GM04504 (cell line): ENCODE results near the gene UVSSA.

ENCODE experiments used
- DNase-seq: peaks from one replicate; pipeline ENCODE4 v3.0.0-alpha.2; 2012; ENCODE audit warnings: low read depth

UVSSA gene, protein sequence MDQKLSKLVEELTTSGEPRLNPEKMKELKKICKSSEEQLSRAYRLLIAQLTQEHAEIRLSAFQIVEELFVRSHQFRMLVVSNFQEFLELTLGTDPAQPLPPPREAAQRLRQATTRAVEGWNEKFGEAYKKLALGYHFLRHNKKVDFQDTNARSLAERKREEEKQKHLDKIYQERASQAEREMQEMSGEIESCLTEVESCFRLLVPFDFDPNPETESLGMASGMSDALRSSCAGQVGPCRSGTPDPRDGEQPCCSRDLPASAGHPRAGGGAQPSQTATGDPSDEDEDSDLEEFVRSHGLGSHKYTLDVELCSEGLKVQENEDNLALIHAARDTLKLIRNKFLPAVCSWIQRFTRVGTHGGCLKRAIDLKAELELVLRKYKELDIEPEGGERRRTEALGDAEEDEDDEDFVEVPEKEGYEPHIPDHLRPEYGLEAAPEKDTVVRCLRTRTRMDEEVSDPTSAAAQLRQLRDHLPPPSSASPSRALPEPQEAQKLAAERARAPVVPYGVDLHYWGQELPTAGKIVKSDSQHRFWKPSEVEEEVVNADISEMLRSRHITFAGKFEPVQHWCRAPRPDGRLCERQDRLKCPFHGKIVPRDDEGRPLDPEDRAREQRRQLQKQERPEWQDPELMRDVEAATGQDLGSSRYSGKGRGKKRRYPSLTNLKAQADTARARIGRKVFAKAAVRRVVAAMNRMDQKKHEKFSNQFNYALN

DNA sequence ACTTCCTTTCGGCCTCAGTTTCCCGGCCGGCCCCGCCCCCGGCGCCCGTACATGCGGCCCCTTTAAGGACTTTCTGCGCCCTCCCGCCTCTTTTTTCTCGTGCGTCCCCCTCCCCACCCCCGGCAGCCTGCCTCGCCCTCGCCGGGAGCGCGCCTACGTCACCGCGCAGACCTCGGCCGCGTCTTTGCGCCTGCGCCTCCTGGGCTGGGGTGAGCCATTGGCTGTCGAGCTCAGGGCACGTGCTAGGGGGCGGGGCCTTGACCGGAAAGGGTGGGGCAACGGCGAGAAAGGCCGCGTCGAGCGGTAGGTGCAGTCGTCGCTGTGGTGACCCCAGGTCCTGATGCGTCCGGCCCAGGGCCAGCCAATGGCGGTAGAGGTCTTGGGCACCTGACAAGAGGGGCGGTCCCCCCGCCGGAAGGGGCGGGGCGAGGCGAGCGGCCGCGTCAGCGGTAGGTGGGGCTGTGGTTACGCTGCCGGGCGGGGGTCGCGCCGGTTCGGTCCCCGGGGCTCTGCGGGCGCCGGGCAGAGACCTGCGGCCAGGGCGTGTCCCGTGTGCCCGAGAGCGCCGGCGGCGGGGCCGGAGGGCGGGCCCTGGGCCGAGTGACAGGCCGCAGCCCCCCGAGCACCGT lies at the start of gene UVSSA:
TSS of gene UVSSA (plus strand) at position 428 of the 629 bp plus-strand sequence. CDS start 884 bp downstream, outside the sequence.
- DNase-seq: peak; percentile 99

DNA sequence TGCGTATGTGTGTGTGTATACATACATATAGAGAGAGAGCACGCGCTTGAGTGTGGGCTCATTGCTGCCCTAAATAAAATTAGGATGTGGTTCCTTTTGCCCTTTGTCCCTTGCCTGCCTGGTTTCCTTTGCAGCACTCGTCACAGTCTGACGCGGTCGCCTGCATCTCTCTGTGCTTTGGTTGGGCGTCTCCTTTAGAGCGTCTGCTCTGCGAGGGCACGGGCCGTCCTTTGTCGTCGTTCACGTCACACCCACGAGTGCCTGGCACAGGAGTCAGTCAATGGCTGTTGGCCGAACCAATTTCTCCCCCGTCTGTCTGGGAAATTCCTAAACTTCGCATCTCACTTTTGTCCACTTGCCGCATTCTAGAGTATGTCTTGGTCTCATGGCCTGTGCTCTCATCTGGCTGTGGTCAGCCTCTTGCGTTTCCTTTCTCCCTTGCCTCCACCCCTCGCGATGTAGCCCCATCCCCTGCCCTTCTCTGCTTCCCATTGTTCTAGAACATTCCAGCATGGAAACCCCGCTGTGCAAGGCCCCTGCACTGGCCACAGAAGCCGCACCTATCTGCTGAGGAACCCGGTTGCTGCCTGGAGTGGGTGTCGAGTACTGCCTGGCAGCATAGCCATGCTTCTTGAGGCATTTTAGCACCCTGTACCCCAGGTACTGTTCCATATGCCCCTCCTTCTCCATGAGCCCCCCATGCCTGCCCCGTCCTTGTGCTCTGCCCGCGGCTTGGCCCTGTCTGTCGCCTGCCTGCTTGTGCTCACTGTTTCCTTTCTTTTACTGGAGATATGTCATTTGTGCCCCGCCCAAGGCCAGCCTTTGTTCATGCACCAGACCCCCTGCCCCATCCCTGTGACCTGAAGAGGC lies 49.3 kb upstream of the UVSSA start:
- no peak for DNase-seq

DNA sequence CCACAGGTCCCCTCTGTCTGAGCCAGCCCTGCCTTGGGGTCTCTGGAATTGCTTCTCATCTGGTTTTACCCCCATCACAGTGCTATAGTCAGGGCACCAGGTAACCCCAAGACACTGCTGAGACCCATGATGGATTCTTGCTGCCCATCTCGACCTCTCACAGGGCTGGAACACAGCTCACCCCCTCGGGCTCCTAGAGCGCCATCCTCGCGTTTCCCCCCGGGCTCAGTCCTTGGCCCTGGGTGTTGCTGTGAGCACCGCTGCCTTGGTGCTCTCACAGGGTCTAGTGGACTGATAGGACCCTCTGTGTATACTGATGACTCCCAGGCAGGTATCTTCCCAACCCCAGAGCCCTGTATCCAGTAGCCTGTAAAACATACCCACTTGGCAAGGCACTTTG lies 48.5 kb upstream of the UVSSA start:
- DNase-seq: no peak

DNA sequence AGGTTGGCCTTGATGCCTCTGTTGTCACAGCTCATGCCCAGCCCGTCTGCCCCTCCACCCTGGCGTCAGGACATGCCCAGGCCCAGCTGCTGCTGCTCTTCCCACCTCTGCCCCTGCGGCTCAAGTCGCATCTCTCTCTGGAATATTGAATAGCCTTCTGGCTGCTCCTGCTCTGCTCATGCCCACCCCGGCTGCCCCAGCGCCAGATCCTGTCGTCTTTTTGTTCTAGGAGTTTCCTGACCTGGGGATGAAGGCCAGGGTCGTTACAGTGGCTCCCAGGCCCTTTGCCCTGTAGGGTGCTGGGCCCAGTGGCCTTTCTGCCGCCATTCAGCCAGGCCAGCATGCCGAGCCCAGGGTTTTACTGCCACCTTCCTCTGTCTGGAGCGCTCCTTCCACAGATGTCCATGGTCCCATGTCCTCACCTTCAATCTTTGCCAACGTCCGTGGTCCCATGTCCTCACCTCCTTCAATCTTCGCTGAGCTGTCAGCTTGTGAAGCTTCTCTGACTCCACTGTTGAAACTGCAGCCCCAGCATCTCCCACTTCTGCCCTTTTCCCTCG lies 47.6 kb upstream of the UVSSA start:
- DNase-seq: no peak

DNA sequence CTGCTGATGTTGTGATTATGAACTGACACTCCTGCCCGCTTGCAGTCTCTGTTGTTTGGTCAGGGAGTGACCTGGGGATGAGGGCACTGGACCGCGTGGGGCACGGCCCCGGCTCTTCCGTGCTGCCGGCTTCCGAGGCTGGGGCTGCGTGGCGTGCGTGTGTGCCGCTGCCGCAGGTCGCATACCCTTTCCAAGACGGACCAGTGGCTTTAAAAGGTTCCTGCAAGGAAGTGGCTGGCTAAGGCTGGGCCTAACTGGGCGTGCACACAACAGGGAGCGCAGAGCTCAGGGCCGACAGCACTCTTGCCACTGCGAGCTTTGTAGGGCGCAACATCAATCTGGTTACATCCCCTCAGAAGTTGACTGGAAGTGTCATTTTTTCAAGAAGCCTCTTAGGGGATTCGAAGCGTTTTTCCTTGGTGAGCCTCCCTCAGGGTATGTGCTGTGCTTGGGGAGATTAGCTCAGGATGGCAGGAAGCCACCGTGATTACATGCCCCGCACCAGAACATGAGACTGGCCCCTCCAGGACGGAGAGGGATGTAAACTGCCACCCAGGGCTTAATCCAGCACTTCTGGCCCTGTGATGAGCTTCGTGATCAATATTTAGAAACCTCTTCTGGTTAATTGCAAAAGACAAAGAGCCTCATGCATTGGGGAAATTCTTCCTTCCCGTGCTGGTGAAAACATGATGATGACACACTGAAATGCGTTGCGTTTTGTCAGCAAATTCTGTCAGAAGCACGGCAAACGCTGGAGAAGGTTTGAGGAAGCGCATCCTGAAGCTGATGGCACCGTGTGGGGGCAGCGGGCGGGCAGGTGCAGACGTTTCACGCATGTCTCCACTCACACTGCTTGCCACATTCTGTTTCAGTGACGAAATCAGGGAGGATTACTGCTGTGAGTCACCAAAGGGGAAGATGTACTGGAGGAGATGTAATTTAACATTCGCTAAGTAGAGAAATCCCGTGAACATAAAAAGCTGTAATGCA lies 46.2 kb upstream of the UVSSA start:
- no peak for DNase-seq

DNA sequence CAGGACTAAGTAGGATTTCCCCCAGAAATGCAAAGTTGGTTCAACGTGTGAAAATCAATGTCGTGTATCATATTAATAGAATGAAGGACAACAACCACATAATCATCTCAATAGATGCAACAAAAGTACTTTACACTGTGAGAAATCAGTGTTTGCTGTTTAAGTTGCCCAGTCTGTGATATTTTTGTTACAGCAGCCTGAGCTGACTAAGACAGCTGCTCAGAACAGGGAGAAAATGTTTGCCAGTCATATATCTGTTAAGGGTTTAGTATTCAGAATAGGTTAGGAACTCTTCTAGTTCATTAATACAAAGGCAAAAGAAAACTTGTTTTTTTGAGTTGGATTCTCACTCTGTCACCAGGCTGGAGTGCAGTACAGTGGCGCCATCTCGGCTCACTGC lies 44.8 kb upstream of the UVSSA start:
- no peak for DNase-seq

DNA sequence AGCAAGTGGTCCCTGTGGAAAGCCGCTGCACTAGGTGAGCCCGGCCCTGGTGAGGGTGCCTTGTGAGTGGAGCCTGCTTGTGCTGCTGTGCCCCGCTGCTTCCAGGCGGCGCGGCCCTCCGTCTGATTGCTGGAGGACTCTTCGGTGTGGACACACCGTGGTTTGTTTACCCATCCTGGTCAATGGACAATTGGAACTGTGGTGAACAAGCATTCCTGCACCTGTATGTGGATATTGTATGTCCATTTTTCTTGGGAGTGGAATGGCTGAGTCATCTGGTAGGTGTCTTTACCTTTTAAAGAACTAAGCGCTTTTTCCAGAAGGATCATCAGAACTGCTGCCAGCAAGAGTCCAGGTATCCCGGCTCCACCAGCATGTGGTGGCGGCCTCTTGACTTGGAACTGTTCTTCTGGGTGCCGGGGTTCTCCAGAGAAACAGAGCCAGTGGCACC lies 41.7 kb upstream of the UVSSA start:
- no peak for DNase-seq

DNA sequence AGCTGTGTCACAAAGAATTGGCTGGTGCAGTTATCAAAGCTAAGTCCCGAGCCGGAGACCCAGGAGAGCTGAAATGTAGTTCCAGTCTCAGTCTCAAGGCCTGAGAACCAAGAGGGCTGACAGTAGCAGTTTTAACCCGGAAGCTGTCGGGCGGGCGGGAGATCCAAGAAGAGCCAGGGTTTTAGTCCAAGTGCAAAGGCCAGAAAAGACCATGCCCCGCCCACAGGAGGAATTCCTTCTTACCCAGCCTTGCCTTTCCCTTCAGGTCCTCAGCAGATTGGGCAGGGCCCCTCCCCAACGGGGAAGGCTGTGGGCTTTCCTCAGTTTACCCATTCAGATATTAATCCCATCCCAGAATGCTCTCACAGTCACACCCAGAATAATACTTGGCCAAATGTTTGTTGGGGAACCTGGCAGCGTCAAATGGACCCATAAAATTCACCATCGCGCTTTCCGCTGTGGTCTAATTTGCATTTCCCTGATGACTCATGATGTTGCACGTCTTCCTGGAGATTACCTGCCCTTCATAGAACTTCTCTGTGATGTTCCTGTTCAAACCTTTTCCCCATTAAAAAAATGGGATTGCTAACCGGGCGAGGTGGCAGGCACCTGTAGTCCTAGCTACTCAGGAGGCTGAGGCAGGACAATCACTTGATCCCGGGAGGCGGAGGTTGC lies 41.1 kb upstream of the UVSSA start:
- DNase-seq: no peak

DNA sequence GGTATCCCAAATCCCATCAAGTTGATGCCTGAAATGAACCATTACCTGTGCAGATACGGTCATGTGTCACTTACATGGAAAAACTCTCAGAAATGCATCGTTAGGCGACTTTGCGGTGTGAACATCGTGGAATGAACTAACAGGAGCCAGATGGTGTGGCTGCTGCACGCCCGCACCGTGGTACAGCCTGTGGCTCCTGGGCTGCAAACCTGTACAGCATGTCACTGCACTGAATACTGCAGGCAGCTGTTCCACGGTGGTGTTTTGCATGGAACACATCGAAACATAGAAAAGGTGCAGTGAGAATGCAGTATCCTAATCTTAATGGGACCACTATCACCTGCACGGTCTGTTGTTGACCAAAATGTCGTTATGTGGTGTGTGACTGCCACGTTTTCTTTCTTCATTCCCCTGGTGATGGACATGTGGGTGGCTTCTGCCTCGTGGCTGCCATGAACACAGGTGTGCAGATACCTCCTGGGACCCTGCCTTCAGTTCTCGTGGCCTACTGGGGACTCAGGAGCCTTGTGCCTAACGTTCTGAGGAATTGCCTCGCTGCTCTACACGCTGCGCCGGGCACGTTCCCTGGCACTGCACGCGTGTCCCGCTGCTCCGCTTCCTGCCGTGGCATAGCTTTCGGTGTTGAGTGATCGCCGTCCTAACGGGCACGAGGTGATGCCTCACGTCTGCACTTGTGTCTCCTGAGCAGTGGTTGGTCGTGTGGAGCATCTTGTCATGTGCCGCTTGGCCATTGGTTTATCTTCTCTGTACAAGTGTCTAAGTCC lies 38.9 kb upstream of the UVSSA start:
- DNase-seq: no peak

DNA sequence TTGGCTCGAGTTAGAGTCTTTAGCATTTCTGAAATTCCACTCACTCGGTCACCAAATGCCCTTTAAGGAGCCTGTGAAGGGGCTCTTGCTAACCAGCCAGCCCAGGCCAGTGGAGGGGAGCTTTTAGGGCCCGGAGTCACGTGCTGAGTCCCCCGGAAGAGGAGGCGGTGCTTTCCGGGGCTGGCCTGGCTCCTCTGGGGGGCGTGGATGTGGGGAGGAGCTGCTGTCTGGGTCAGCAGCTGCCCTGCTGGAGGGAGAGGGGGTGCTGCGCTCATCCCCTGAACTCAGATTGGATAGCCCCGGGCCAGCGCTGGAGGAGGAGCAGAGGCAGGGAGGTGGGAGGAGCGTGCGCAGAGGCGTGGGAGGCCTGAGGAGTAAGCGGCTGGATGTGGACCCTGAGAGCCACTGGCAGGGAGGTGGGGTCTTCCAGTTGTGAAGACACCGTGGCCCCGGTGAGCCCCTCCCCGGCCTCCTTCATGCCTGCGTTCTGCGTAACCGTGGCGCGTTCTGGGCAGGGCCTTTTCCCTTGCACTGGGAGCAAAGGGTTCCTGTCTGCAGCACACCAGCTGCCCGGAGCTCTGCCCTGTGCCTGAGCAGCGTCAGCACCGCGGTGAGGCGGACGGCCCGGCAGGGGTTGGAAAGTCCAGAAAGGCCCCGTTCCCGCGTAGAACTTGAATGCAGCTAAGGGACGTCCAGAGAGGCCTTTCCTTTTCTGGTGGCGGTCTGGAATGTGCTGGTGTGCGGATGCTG lies 37.6 kb upstream of the UVSSA start:
- DNase-seq: peak; percentile 82

DNA sequence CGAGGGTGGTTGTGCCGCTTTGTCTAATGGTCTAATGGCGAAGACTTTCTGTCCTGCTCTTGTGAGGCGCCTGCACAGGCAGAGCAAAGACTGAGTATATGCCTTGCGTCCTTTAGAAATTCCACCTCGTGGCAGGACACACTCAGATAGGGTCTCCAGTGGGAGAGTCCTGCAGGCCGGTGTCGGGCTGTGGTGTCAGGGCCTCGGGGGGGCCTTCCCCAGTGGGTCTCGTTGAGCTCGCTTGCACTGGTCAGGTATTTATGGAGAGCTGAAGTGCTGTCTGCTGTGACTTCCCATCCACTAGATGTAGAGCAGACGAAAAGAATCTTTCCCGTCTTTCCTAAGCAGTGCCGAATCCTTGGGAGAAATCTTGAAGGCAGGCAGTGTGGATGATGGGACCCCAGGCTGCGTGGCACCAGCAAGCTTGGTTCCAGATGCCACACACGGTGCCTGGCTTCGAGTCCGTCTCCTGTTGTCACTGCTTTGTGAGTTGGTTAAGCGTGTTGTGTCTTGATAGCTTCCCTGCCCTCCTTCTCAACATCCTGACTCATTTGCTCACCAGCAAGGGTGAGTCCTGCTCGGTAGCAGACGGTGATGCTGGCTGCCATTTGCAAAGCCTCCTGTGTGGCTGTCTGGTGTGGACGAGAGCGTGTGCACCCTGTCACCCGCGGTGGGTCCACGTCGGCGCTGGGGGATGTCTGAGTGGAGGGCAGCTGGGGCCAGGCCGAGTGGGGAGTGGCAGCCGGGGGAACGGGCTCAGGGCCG lies 36.8 kb upstream of the UVSSA start:
- no peak for DNase-seq

DNA sequence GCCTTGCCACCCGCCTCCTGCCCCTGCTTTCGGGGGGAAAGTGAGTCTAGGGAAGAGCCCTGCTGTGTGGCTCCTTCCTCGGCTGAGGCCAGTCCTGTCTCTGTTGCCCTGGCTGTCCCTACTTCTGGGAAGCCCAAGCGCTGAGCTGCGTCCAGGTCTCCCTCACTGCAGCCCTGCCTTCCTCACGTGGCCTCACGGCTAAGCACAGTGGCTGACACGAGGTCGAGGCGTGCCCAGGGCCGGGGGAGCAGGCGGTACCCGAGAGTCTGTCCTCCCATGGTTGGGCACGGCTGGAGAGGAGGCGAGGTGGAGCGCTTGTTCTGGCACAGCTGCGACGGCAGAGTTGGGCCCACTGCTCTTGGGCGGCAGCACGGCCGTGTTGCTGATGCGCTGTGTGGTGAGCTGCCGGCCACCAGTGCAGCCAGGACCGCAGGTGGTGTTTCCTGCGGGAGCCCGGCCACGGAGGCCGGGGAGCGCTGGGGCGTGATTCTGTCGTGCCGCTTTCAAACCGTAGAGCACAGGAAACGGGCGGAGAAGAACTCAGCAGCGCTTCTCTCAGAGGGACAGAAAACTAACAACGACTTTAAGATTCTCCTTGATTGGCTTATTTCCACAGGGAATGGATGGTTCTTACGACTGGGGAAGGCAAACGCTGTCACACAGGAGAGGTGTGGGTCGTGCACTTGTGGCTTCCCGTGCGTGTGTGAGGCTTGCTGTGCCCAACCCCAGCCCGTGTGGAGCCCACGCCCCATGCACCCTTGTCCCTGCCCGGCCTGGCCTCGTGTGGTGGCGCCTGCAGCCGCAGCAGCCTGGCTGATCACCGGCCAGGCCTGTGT lies 36.0 kb upstream of the UVSSA start:
- DNase-seq: no peak

DNA sequence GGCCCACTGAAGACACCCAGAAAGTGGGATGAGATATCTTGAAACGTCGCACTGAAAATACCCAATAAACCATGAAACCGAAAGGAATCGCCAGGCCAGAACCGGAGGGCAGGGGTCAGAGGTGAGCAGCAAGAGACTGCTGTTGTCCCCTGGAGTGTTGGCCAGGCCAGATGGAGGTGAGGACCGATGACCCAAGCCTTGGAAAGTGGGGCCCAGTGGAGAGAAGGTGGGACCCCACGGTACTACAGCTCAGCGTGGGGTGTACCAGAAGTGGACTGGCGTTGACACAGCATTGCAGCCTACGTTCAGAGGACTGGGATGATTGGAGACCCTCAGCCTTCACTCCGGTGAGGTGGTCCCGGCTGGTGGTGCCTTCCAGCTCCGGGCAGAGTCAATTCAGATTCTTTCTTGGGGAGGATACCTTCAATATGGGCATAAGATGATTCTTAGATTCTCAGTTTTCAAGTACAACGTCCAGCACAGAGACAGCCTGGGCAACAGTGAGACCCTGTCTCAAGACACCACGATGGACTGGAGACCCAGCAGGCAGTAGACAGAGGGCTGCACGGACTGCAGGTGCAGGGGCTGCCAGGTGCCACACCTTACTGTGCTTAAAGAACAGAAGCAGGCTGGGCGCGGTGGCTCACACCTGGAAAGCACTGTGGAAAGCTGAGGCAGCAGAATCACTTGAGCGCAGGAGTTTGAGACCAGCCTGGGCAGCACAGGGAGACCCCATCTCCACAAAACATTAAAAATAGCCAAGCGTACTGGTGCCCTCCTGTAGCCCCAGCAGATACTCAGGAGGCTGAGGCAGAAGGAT lies 34.0 kb upstream of the UVSSA start:
- no peak for DNase-seq

DNA sequence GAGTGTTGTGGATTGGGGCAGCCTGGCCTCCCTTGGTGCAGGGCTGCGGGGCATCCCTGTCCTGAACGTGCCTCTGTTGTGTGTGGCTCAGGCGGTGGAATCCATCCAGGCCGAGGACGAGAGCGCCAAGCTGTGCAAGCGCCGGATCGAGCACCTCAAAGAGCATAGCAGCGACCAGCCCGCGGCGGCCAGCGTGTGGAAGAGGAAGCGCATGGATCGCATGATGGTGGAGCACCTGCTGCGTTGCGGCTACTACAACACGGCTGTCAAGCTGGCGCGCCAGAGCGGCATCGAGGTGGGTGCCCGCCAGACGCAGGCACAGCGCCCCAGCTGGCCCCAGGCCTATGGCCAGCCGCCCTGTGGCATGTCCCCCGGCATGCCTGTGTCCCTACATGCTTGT lies 31.7 kb upstream of the UVSSA start:
- DNase-seq: no peak

DNA sequence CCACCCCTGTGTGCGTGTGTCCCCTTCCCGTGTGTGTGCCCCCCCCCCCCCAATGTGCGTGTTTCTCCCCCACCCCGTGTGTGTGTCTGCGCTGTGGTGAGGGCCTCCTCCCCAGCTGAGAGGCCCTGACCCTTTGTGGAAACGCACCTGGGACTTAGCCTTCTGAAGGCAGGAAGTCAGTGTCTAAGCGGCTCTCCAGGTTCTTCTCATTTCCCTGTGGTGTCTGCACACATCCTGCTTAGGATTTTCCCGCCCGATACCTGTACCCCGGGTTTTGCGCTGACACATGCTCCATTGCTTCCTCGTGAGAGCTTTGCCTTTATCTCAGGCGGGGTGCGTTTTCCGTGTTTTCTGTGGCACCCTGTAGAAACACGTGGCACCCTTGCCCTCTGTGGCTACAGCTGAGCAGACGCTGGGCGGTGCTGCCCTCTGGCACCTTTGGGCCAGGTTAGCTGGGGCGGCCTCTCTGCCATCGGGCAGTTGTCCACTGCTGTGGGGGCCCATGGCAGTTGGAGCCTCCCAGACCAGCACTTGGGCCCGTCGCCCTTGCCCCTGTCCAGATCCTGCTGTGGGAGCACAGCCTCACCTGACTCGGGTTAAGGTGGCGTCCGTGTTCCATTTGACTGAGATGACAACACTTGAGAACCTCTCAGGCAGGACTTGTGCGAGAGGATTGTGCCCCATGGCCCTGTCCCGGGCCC lies 31.0 kb upstream of the UVSSA start:
- no peak for DNase-seq
